HepG2 (cell line): ENCODE measurements around the gene ABCF1. TPM values are rescaled to one million over a fixed set of nuclear protein-coding genes. Genes with fewer than 3 reads are reported as not detected.

Experiments used
- ATAC-seq: fragments of 200-7000 bp; cut with Tn5 transposase; 3 replicates; pipeline ENCODE4 v1.9.1; 2020; ENCODE audit warnings: mild to moderate bottlenecking, moderate library complexity
- BruUV-seq: library from RNA; stranded (reverse); fragments of 400-500 nt; replicated peaks from 2 replicates; lab custom pipeline; 2021; lab: Mats Ljungman, UMichigan
- CTCF ChIA-PET: fragments of 300-600 bp; formaldehyde crosslinking; extraction: SDS; loops from one replicate; lab custom pipeline; 2021; ENCODE audit warnings: low total read pairs, inconsistent platforms, low intra/inter-chr PET ratio; lab: Yijun Ruan, JAX
- POLR2A ChIA-PET: fragments of 350-600 bp; sonication (Branson Sonifier 250); formaldehyde crosslinking; loops from one replicate; lab custom pipeline; 2020; ENCODE audit warnings: antibody characterized with exemption, inconsistent platforms; lab: Yijun Ruan, JAX
- DNase-seq: peaks from one replicate; pipeline ENCODE4 v3.0.0-alpha.2; 2015; ENCODE audit warnings: low spot score
- FAIRE-seq: peaks from 3 replicates; lab custom pipeline; 2011; peaks lifted over from hg19 to GRCh38; lab: Jason Lieb, UNC
- H2AFZ ChIP-seq: one replicate; pipeline ENCODE4 v1.6.1; 2011; ENCODE audit warnings: low read length, inconsistent platforms
- H3K27ac ChIP-seq: fragments of 300-600 bp; 3 replicates; pipeline ENCODE4 v1.8.0; 2011; ENCODE audit warnings: mixed run types, mild to moderate bottlenecking, mixed read lengths, low read length, inconsistent platforms; ENCODE audit not compliant: insufficient read depth; ENCODE audit errors: extremely low read length
- H3K27me3 ChIP-seq, 2 experiments: fragments of 200-600 bp in 1 of 2; 2 replicates in 1 of 2; 3 replicates in 1 of 2; pipeline versions ENCODE4 v1.6.0 to v1.8.0; 2011; ENCODE audit warnings: low read length in 2 of 2, mild to moderate bottlenecking in 2 of 2, moderate library complexity in 2 of 2, inconsistent platforms in 1 of 2; ENCODE audit not compliant: insufficient read depth in 2 of 2, control insufficient read depth in 1 of 2
- H3K36me3 ChIP-seq, 2 experiments: fragments of 200-600 bp in 1 of 2; replicated peaks in 1 of 2; 2 replicates in 1 of 2; 3 replicates in 1 of 2; pipeline versions ENCODE4 v1.5.1 to v1.8.0; 2011; ENCODE audit warnings: low read length in 2 of 2, inconsistent platforms in 1 of 2; ENCODE audit not compliant: insufficient read depth in 2 of 2, control insufficient read depth in 1 of 2
- H3K4me1 ChIP-seq: 2 replicates; pipeline ENCODE4 v1.5.1; 2012; ENCODE audit warnings: low read length, inconsistent platforms; ENCODE audit not compliant: insufficient read depth
- H3K4me2 ChIP-seq: 2 replicates; pipeline ENCODE4 v1.6.0; 2011; ENCODE audit warnings: low read depth, low read length, inconsistent platforms
- H3K4me3 ChIP-seq, 3 experiments: fragments of 200-600 bp in 1 of 3; sonication (generic), shearing (Covaris generic) in 1 of 3; replicated peaks in 1 of 3; 2 replicates each; pipeline ENCODE4 v1.5.1; 2011 to 2016; ENCODE audit warnings: low read length in 3 of 3, inconsistent platforms in 2 of 3, low read depth in 2 of 3, mild to moderate bottlenecking in 2 of 3, control low read depth in 1 of 3, mixed read lengths in 1 of 3; ENCODE audit not compliant: insufficient read depth in 1 of 3
- H3K79me2 ChIP-seq: one replicate; pipeline ENCODE4 v1.6.1; 2011; ENCODE audit warnings: low read length, inconsistent platforms; ENCODE audit not compliant: insufficient read depth
- H3K9ac ChIP-seq: 2 replicates; pipeline ENCODE4 v1.6.0; 2011; ENCODE audit warnings: mild to moderate bottlenecking, low read depth, low read length, inconsistent platforms; ENCODE audit not compliant: insufficient read depth
- H3K9me3 ChIP-seq: 2 replicates; pipeline ENCODE4 v1.5.1; 2012; ENCODE audit warnings: mild to moderate bottlenecking, low read length
- H4K20me1 ChIP-seq: 2 replicates; pipeline ENCODE4 v1.6.0; 2011; ENCODE audit warnings: inconsistent platforms, mild to moderate bottlenecking, low read length, moderate library complexity; ENCODE audit not compliant: insufficient read depth
- CAMTA2 ChIP-seq: sonication (generic); formaldehyde crosslinking; IDR thresholded peaks from 2 replicates; pipeline ENCODE4 v1.4.0; 2020; ENCODE audit warnings: mild to moderate bottlenecking, missing genetic modification reagents, borderline replicate concordance
- DNMT1 ChIP-seq: sonication (generic); formaldehyde crosslinking; IDR thresholded peaks from 2 replicates; pipeline ENCODE4 v1.5.1; 2020; ENCODE audit warnings: mild to moderate bottlenecking, missing genetic modification reagents
- GATAD2A ChIP-seq: IDR thresholded peaks from 2 replicates; pipeline ENCODE4 v1.6.1; 2016
- ISX ChIP-seq: sonication (generic); formaldehyde crosslinking; conservative IDR thresholded peaks from 2 replicates; pipeline ENCODE4 v1.5.0; 2020; ENCODE audit warnings: missing genetic modification reagents
- KLF12 ChIP-seq: sonication (generic); formaldehyde crosslinking; IDR thresholded peaks from 2 replicates; pipeline ENCODE4 v1.4.0; 2020; ENCODE audit warnings: missing genetic modification reagents, borderline replicate concordance
- MXD4 ChIP-seq: IDR thresholded peaks from 2 replicates; pipeline ENCODE4 v1.6.1; 2016; ENCODE audit warnings: mild to moderate bottlenecking, missing biosample characterization, missing genetic modification reagents
- RXRB ChIP-seq: IDR thresholded peaks from 2 replicates; pipeline ENCODE4 v1.6.1; 2016; ENCODE audit warnings: borderline replicate concordance, missing genetic modification reagents, missing compliant biosample characterization
- TAF1 ChIP-seq: sonication (generic); formaldehyde crosslinking; IDR thresholded peaks from 2 replicates; pipeline ENCODE4 v1.4.0; 2020; ENCODE audit warnings: missing genetic modification reagents
- ZBTB1 ChIP-seq: sonication (generic); formaldehyde crosslinking; IDR thresholded peaks from 2 replicates; pipeline ENCODE4 v1.4.0; 2020; ENCODE audit warnings: missing genetic modification reagents, borderline replicate concordance
- ZFP36L2 ChIP-seq: sonication (generic); formaldehyde crosslinking; IDR thresholded peaks from 2 replicates; pipeline ENCODE4 v1.4.0; 2020; ENCODE audit warnings: missing genetic modification reagents
- ZNF343 ChIP-seq: sonication (generic); formaldehyde crosslinking; IDR thresholded peaks from 2 replicates; pipeline ENCODE4 v1.4.0; 2020; ENCODE audit warnings: mild to moderate bottlenecking, missing genetic modification reagents
- ZNF652 ChIP-seq: IDR thresholded peaks from 2 replicates; pipeline ENCODE4 v1.6.1; 2016; ENCODE audit warnings: low read depth, borderline replicate concordance
- ZSCAN9 ChIP-seq: IDR thresholded peaks from 2 replicates; pipeline ENCODE4 v1.6.1; 2016; ENCODE audit warnings: borderline replicate concordance
- WGBS: methylation state at CpG from one replicate; pipeline ENCODE4 v1.1.6; 2017; ENCODE audit warnings: low lambda C conversion rate; 5-methylcytosine and 5-hydroxymethylcytosine counted together
- in situ Hi-C: cut with HindIII; loops from 2 replicates; pipeline ENCODE4 v1.10.0; 2017; ENCODE audit warnings: low pct_unique_long_range_greater_than_20kb; ENCODE audit not compliant: extremely low pct_ligation_motif_present
- intact Hi-C: fragments of 100-400 bp; cut with micrococcal nuclease; formaldehyde crosslinking; loops from one replicate; pipeline ENCODE4 v1.10.0; 2022; ENCODE audit not compliant: unreplicated experiment
- polyA plus RNA-seq, 8 experiments: library from polyadenylated mRNA; depleted of rRNA in 3 of 8; stranded (reverse) in 7 of 8; unstranded in 1 of 8; fragments of >200 nt; fragmentation: Illumina TruSeq in 4 of 8; extraction: Trizol in 4 of 8; gene quantifications; 2 replicates each; pipeline versions ENCODE4 v1.2.1 to v1.2.3, GENCODE V29; 2011 to 2016; ENCODE audit warnings: low read depth in 4 of 8, missing spikeins in 1 of 8, mixed read lengths in 1 of 8; ENCODE audit not compliant: insufficient read depth in 1 of 8
- total RNA-seq, 5 experiments: library from RNA; depleted of rRNA; stranded (reverse); fragments of >200 nt; fragmentation: Illumina TruSeq; extraction: Trizol; gene quantifications; 2 replicates each; pipeline ENCODE4 v1.2.3, GENCODE V29; 2016; ENCODE audit warnings: low read depth in 1 of 5
- TF ChIP-seq, protein P1 (sequence below), 2 experiments: sonication (generic) in 1 of 2; formaldehyde crosslinking in 1 of 2; IDR thresholded peaks; 2 replicates each; pipeline versions ENCODE4 v1.4.0 to v1.6.1; 2018 to 2020; ENCODE audit warnings: missing genetic modification reagents in 2 of 2, borderline replicate concordance in 1 of 2, low read depth in 1 of 2, mild to moderate bottlenecking in 1 of 2, missing biosample characterization in 1 of 2
- TF ChIP-seq, protein P2 (sequence below): sonication (generic); formaldehyde crosslinking; conservative IDR thresholded peaks from 2 replicates; pipeline ENCODE4 v1.4.0; 2020; ENCODE audit warnings: missing genetic modification reagents
- TF ChIP-seq, protein P3 (sequence below): sonication (generic); formaldehyde crosslinking; IDR thresholded peaks from 2 replicates; pipeline ENCODE4 v1.4.0; 2020; ENCODE audit warnings: missing genetic modification reagents, borderline replicate concordance
- TF ChIP-seq, protein P4 (sequence below): sonication (generic); formaldehyde crosslinking; IDR thresholded peaks from 2 replicates; pipeline ENCODE4 v1.5.0; 2020; ENCODE audit warnings: mild to moderate bottlenecking, missing genetic modification reagents, moderate library complexity
- TF ChIP-seq, protein P5 (sequence below): IDR thresholded peaks from 2 replicates; pipeline ENCODE4 v1.6.1; 2016

Gene ABCF1
- total and polyA plus RNA-seq, 2 of the 13 experiments (the other 11 are each of a cell fraction or from before 2014, with no cell fraction given) = 25.4 to 98.9 TPM

DNA sequence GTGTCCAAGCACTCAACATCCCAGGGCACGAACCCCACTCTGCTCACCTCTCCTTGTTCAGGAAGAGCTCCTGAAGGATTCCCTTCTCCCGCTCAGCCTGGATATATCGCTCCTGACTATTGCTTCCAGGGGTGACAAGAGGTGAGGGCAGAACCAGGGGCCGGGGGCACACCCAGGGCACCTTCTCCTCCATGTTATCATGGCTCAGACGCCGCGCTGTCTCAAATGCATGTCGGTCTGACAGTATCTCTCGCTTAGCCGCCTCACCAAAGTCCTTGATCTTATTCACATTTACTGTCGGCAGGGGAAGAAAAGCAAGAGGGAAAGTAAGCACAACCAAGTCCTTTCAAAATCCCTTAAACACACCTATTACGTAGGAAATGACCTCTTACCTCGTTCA is 32.7 kb downstream of the ABCF1 start:
- Histone ChIP-seq H2AFZ (no peak overlapping the region), H3K9ac (no peak overlapping the region), H3K36me3 (peaks cover 52 to 72% of the 10 kb centered on the region in 2 experiments), H3K27me3 (no peaks in the 10 kb centered on the region), H3K4me1 (no peaks in the 10 kb centered on the region), H3K27ac (no peak overlapping the region), H3K4me3 (no peak overlapping the region), H3K9me3 (no peaks in the 10 kb centered on the region), H4K20me1 (no peaks in the 10 kb centered on the region), H3K4me2 (no peak overlapping the region), H3K79me2 (no peaks in the 10 kb centered on the region)
- ChIA-PET CTCF (no interaction called here), POLR2A (interaction anchor here (0.9 to 10.8 kb wide), 2 partner anchors 10 to 33 kb away, joined by 3 to 172 read pairs; partner anchors contain the start of gene ABCF1)
- intact Hi-C loops (no loop called here), in situ Hi-C loops (loop anchor here (5.0 kb wide), 1 partner anchor 122 kb away; no protein-coding TSS in a partner anchor)
- BruUV-seq = TSS peak; percentile 16
- WGBS = 98% methylated on average over 13 of the region's 13 CpGs
- ATAC-seq (no peak), DNase-seq (no peak), FAIRE-seq (no peak)
- TF ChIP-seq ZFP36L2 (CRISPR knock-in tag) = no peak
- TF ChIP-seq, protein P1, sequence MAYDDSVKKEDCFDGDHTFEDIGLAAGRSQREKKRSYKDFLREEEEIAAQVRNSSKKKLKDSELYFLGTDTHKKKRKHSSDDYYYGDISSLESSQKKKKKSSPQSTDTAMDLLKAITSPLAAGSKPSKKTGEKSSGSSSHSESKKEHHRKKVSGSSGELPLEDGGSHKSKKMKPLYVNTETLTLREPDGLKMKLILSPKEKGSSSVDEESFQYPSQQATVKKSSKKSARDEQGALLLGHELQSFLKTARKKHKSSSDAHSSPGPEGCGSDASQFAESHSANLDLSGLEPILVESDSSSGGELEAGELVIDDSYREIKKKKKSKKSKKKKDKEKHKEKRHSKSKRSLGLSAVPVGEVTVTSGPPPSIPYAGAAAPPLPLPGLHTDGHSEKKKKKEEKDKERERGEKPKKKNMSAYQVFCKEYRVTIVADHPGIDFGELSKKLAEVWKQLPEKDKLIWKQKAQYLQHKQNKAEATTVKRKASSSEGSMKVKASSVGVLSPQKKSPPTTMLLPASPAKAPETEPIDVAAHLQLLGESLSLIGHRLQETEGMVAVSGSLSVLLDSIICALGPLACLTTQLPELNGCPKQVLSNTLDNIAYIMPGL (CRISPR knock-in tag; IDR thresholded peaks at IDR 0.05; ENCODE audit: borderline replicate concordance in 1 of 2, low read depth in 1 of 2) = no peak
- TF ChIP-seq GATAD2A (CRISPR knock-in tag) = no peak
- TF ChIP-seq, protein P2, sequence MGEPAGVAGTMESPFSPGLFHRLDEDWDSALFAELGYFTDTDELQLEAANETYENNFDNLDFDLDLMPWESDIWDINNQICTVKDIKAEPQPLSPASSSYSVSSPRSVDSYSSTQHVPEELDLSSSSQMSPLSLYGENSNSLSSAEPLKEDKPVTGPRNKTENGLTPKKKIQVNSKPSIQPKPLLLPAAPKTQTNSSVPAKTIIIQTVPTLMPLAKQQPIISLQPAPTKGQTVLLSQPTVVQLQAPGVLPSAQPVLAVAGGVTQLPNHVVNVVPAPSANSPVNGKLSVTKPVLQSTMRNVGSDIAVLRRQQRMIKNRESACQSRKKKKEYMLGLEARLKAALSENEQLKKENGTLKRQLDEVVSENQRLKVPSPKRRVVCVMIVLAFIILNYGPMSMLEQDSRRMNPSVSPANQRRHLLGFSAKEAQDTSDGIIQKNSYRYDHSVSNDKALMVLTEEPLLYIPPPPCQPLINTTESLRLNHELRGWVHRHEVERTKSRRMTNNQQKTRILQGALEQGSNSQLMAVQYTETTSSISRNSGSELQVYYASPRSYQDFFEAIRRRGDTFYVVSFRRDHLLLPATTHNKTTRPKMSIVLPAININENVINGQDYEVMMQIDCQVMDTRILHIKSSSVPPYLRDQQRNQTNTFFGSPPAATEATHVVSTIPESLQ (CRISPR knock-in tag) = no peak
- no peak for TF ChIP-seq TAF1 (CRISPR knock-in tag)
- TF ChIP-seq ZSCAN9 (CRISPR knock-in tag) = no peak
- no peak for TF ChIP-seq KLF12 (CRISPR knock-in tag)
- no peak for TF ChIP-seq RXRB (CRISPR knock-in tag)
- TF ChIP-seq, protein P3, sequence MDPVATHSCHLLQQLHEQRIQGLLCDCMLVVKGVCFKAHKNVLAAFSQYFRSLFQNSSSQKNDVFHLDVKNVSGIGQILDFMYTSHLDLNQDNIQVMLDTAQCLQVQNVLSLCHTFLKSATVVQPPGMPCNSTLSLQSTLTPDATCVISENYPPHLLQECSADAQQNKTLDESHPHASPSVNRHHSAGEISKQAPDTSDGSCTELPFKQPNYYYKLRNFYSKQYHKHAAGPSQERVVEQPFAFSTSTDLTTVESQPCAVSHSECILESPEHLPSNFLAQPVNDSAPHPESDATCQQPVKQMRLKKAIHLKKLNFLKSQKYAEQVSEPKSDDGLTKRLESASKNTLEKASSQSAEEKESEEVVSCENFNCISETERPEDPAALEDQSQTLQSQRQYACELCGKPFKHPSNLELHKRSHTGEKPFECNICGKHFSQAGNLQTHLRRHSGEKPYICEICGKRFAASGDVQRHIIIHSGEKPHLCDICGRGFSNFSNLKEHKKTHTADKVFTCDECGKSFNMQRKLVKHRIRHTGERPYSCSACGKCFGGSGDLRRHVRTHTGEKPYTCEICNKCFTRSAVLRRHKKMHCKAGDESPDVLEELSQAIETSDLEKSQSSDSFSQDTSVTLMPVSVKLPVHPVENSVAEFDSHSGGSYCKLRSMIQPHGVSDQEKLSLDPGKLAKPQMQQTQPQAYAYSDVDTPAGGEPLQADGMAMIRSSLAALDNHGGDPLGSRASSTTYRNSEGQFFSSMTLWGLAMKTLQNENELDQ = no peak
- TF ChIP-seq, protein P4, sequence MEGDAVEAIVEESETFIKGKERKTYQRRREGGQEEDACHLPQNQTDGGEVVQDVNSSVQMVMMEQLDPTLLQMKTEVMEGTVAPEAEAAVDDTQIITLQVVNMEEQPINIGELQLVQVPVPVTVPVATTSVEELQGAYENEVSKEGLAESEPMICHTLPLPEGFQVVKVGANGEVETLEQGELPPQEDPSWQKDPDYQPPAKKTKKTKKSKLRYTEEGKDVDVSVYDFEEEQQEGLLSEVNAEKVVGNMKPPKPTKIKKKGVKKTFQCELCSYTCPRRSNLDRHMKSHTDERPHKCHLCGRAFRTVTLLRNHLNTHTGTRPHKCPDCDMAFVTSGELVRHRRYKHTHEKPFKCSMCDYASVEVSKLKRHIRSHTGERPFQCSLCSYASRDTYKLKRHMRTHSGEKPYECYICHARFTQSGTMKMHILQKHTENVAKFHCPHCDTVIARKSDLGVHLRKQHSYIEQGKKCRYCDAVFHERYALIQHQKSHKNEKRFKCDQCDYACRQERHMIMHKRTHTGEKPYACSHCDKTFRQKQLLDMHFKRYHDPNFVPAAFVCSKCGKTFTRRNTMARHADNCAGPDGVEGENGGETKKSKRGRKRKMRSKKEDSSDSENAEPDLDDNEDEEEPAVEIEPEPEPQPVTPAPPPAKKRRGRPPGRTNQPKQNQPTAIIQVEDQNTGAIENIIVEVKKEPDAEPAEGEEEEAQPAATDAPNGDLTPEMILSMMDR (CRISPR knock-in tag) = no peak
- TF ChIP-seq CAMTA2 (CRISPR knock-in tag) = no peak
- no peak for TF ChIP-seq ISX (CRISPR knock-in tag)
- no peak for TF ChIP-seq MXD4
- TF ChIP-seq DNMT1 (CRISPR knock-in tag) = no peak
- TF ChIP-seq, protein P5, sequence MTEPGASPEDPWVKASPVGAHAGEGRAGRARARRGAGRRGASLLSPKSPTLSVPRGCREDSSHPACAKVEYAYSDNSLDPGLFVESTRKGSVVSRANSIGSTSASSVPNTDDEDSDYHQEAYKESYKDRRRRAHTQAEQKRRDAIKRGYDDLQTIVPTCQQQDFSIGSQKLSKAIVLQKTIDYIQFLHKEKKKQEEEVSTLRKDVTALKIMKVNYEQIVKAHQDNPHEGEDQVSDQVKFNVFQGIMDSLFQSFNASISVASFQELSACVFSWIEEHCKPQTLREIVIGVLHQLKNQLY (CRISPR knock-in tag) = no peak
- no peak for TF ChIP-seq ZBTB1 (CRISPR knock-in tag)
- TF ChIP-seq ZNF652 (CRISPR knock-in tag) = no peak
- TF ChIP-seq ZNF343 = no peak
